NCI-H345 treated with DMSO at 0.1 percent for 48 hours (cell line): Measurements from ENCODE around the gene AOC1.
"Not testable (repeated sequence)": the region's sequence is repeated elsewhere in the genome, so short reads cannot be mapped to it uniquely, and the experiment has no call there.

Source experiments
- DNase-seq: peaks from one replicate; lab custom pipeline; 2025; ENCODE audit not compliant: unreplicated experiment; lab: John Stamatoyannopoulos, UW

The AOC1 gene, protein sequence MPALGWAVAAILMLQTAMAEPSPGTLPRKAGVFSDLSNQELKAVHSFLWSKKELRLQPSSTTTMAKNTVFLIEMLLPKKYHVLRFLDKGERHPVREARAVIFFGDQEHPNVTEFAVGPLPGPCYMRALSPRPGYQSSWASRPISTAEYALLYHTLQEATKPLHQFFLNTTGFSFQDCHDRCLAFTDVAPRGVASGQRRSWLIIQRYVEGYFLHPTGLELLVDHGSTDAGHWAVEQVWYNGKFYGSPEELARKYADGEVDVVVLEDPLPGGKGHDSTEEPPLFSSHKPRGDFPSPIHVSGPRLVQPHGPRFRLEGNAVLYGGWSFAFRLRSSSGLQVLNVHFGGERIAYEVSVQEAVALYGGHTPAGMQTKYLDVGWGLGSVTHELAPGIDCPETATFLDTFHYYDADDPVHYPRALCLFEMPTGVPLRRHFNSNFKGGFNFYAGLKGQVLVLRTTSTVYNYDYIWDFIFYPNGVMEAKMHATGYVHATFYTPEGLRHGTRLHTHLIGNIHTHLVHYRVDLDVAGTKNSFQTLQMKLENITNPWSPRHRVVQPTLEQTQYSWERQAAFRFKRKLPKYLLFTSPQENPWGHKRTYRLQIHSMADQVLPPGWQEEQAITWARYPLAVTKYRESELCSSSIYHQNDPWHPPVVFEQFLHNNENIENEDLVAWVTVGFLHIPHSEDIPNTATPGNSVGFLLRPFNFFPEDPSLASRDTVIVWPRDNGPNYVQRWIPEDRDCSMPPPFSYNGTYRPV

DNA sequence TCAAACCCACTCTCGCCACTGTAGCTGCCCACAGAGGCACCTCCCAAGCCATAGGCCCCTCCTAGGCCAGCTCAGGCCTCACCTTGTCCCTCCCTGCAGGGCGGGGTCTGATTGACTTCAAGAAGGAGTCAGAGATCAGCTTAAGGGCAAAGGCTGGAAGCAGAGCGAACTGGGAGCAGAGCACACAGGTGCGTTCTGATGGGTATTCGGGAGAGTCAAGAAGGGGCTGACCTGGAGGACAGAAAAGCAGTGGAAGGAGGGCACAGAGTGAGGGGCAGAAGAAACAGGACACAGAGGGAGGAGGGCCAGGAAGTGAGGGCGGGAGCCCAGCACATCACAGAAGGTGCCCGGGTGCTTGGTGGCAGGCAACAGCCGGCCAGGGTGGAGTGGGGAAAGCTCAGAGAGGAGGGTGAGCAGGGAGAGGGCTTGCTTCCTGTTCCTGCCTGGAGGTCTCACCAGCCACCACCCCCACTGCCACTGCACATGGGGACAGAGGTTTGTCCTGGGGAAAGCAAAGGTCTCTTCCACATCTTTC, at the start of gene AOC1:
TSS of gene AOC1 (plus strand) at position 147 of the 535 bp plus-strand sequence. CDS start 3,954 bp downstream, outside the sequence.
- DNase-seq = no peak

DNA sequence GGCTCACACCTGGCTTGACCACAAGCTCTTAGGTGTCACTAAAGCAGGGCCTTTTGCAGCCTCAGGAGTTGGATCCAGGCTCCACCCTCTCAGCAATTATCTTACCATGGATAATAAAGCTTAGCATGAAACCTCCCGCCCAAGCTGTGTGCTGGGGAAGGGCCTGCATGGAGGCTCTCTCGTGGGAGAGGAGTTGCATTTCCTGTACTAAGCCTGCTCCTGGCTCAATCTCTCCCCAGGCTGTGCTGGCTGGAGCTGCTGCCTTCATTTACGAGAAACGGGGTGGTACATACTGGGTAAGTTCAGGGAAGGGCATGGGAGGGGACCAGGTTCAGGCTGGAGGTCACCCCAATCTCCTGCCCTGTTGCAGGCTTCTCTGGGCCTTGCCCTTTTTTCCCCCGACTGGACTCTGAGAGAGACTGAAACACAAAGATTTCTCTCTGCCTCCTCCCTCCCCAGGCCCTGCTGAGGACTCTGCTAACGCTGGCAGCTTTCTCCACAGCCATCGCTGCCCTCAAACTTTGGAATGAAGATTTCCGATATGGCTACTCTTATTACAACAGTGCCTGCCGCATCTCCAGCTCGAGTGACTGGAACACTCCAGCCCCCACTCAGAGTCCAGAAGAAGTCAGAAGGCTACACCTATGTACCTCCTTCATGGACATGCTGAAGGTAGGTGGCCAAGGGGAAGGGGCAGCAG, 49.0 kb upstream of the AOC1 start:
- peak; percentile 38 for DNase-seq

DNA sequence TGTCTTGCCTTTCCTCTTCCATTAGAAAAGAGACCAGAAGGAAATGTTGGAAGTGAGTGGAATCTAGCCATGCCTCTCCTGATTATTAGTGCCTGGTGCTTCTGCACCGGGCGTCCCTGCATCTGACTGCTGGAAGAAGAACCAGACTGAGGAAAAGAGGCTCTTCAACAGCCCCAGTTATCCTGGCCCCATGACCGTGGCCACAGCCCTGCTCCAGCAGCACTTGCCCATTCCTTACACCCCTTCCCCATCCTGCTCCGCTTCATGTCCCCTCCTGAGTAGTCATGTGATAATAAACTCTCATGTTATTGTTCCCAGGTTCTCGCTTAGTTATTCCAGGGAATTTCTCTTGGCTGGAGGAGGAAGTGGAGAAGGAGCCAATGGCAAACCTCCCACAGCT, 47.5 kb upstream of the AOC1 start:
- DNase-seq = no peak

DNA sequence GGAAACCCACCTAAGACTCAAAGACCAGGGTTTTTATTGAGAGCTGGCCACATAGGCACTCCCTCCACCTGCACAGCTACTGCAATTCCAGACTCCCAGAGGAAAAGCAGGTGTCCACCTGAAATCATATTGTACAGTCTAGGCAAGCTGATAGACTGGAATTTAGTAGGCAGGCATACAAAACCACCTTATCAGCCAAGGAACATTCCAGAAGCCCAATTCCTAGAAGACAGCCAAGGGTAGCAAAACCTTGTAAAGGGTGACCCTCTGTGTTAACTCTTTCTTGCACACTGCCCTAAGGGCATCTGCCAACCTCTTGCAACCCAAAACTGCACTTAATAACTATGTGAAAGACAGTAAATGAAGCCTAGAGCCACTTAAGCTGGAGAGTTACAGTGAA, 46.5 kb upstream of the AOC1 start:
- DNase-seq = no peak

DNA sequence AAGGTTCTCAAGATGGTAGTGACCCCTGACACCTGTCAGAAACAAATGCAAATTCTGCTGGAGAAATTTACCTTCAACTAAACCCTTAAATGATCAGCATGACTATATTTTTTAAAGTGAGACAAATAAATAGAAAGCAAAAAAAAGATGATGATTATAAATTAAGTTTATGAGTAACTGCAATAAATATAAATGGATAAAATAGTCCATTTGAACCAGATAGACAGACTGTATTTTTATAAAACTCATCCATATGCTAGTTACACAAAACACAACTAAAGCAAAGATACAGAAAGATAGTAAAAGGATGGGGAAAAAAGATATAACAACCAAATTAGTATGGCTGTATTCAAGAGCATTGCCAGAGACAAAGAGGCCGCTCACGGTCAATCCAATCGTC, 45.9 kb upstream of the AOC1 start:
- no peak for DNase-seq

DNA sequence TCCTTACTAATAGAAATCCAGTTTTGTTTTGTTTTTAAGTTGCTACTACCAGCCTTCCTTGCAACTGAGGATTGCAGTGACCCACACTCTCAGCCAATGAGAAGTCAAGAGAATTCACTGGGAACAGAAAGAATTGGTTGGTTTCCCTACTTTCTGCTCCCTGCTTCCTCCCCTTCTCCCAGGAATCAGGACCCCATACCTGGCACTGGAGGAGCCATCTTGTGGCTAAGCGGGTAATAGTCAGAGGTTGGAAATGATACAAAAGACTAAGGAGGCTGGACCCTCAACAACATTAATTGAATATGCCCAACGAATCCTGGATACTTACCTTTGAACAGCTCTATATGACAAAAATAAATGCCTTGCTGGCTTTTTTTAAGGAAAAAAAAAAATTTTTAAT, 45.5 kb upstream of the AOC1 start:
- DNase-seq = no peak

DNA sequence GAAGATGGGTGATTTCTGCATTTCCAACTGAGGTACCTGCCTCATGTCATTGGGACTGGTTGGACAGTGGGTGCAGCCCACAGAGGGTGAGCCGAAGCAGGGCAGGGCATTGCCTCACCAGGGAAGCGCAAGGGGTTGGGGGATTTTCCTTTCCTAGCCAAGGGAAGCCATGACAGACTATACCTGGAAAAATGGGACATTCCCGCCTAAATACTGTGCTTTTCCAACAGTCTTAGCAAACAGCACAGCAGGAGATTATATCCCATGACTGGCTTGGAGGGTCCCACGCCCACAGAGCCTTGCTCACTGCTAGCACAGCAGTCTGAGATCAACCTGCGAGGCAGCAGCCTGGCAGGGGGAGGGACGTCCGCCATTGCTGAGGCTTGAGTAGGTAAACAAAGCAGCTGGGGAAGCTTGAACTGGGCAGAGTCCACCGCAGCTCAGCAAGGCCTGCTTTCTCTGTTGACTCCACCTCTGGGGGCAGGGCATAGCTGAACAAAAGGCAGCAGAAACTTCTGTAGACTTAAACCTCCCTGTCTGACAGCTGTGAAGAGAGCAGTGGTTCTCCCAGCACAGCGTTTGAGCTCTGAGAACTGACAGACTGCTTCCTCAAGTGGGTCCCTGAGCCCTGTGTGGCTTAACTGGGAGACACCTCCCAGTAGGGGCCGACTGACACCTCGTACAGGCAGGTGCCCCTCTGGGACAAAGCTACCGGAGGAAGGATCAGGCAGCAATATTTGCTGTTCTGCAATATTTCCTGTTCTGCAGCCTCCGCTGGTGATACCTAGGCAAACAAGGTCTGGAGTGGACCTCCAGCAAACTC, 44.5 kb upstream of the AOC1 start:
- not testable (repeated sequence) for DNase-seq

DNA sequence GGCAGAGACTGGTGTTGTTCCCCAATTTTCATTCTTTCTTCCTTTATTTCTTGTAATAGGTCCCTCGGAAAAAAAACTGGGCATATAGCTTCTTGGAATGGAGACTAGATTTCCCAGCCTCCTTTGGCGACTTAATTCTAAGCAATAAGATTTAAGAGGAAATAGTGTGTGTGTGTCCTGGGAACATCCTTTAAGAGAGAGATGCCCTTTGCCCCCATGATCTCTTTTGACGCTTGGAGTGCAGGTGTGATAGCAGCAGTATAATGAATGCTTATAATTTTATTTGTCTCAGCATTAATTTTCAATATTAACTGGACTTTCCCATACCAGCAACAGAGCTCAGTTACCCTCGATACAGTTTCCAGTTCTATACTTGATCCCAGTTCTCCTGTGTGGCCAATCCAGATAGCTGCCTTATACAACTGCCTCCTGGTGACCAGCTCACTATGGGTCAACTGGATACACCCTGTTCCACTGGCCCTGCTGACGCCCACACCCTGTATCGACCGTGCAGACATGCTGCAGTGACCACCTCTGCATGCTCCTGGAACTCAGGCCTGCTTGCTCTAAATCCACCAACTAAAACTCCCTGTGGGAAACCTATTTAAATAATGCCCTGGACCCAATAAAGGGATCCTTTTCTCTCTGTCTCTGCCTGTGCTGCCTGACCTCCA, 37.9 kb upstream of the AOC1 start:
- no peak for DNase-seq

DNA sequence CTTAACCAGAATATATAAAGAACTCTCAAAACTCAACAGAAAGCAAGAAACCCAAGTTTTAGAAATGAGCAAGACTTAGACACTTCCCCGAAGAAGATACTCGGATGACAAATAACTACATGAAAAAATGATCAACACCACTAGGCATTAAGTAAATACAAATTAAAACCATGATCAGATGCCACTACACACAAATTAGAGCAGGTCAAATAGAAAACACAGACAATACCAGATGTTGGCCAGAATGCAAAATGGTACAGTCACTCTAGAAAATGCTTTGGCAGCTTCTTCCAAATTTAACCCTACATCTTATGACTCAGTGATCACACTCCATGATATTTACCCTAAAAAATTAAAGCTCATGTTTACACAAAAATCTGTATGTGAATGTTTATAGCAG, 33.3 kb upstream of the AOC1 start:
- no peak for DNase-seq

DNA sequence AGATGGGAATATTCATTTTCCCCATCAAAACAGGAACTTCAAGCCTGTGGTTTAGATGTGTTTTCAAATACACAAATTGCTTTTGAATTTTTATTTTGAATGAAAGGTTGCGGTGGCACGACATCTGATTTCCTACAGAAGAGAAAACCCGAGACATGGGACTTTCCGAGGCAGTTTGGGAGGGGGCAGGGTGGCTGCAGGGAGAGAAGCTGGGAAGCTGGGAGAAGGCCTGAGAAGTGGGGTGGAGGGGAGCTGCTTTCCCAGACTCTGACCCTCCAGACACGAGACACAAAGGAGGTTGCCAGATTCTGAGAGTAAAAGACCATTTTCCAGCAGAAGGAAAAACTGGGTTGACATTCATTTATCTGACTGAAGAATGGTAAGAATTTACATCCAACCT, 32.2 kb upstream of the AOC1 start:
- DNase-seq = no peak

DNA sequence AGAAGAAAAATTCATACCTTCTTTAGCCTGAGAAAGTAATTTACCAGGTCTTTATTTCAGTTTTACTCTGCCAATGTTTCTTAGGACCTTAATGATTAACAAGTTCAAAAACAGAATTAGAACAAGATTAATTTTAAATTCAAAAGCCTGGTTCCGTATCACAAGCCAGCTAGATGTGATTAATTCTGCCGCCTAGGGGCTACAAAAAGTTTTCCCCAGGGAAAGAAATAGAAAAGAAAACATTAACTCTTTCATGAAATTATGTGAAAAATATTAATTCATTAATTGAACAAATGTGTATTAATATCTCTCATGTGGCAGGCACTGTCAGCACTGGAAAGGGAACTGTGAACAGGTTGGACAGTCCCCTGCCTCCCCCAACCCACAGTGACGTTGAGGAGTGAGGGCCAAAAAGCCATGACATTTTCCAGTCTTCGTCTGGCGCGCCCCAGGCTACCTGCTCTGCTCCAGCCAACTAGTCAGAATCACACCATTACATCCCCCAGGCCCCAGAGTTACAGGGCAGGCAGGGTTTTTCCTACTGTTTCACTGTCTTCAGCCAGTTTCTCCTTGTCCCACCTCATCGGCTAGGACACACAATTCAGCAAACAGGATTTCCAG, 31.6 kb upstream of the AOC1 start:
- DNase-seq = no peak

DNA sequence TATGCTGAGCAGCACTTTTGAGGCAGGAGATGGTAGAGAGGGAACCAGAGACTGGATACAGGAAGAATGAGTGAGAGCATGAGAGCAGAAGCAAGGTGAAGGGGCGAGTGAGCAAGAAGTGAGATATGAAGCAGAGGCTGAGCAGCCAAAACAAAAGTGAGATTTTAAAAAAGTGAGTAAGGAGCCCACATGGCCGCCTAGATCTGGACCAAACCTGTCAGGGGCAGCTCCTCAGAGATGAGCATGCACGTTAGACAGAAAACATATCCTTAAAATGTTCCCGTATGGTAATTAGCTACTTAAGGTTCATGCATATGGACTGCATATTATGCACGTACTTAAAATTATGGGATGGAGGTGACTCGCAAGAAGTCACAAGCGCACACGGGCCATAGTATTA, 29.3 kb upstream of the AOC1 start:
- DNase-seq = no peak

DNA sequence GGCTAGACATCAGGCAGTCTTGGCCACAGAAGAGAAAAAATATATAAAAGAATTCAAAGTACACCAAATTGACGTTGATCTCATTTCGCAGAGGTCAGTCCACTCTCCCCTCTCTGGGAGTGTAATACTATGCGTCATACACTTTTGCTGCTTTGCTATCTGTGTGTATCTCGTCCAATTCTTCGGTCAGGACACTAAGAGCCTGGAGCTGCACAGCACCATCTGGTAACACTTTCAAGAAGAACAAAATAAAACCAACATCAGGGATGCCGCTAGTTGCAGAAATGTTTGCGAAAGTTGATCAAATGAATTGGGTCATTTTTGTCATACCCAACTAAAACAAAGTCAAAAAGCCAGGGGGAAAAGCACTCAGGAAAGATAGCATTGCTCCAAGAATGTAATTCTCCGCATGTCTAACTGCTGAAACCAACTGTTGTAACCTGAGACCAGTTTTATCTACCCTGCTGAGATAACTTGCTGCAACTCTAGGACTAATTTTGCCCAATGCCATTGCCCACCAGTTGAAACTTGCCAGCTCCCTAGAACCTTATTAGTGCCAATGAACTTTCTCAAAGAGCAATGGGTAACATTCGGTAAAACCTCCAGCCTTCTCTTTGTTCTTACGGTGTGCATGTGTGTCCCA, 28.7 kb upstream of the AOC1 start:
- no peak for DNase-seq

DNA sequence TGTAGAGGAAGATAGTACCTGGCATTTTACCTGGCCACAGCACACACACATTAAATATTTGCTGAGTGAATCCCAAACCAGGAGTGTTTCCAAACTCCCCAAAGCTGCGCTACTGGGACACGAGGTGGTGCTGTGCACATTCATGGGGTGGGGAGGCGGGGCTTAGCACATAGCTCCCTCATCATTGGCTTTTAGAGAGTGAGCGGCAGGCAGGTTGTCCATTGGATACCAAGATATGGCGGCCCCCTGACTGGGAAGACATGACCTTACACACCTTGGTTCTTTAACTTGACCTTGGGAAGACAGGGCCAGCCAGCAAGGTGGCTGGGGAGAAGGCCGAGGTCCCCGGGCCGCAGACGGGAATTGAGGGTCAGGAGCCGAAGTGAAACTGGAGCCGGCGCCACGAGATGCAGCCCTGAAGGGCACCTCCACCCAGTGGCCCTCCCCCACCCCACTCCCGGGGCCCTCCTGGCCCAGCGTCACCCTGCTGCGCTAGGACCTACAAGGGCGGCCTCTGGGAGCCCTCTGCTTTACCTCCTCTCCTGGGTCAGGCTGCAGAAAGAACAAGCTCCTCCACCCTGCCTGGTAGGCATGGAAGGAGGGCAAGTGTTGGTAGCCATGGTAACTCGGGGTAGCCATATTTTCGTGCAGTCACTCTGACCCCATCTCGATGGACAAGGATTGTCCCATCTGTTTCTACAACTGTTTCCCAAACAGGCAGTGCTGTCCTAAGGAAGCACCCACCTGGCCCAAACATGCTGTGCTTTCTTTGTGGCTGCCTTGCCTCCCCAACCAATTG, 27.7 kb upstream of the AOC1 start:
- DNase-seq = no peak

DNA sequence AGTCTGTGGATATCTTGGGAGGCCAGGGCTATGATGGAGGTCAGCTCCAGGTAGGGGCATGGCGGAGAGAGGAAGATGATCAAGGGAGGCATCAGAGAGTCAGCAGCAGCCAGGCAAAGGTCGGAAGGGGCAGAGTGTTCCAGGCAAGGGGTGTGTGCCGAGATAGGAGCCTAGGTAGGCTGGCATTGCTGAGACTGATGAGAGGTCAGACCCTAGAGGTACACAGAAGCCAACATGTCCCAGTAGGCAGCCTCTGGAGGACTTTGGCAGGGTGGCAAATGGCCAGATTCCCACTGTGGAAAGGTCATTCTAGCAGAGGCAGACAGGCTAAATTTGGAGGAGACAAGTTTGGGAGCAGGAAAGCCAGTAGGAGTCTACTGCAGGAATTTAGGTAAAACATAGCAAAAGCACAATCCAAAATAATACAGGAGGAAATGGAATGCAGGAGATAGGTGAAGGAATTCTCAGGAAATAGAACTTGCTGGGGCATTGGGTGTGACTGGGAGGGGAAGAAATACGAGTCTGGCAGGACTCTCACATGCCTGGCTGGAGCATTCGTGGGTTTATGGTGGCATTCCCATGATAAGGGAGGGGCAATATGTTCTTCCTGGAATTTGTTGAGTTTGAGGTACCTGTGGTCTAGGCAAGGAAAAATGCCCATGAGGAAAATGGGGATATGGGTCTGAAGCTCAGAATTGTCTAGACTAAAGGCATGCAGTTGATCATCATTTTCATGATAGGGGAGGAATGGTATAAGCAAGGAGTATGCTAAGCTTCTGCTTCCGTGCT, 26.1 kb upstream of the AOC1 start:
- no peak for DNase-seq

DNA sequence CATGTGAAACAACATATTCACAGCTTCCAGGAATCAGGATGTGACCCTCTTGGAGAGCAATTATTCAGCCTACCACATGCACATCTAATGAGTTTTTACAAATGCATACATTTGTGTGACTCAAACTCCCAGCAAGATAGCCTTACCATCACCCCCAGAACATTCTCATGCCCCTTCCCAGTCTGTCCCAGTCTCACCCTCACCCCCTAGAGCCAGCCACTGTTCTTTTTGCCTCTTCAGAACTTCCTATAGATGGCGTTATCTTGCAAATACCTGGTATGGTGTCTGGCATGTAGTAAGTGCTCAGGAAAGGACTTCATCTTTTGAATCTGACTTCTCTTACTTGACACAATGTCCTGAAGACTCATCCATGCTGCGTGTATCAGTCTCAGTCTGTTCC, 23.9 kb upstream of the AOC1 start:
- no peak for DNase-seq

DNA sequence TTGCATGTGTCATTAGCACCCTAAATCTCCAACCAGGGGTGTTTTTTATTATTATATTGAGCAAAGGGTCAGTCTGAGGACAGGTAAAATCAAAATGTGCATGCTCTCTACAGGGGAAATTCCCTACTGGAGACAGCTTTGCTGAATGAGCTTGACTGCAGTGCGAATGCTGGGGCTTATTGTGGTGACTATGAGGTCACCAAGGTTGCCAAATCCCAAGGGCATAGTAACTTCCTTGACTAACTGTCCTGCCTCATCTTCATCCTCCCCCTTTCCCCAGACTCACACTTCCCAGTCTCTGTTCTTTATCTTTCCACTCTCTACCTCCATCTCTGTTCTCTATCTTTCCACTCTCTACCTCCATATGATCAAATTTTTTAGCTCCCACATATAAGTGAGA, 22.9 kb upstream of the AOC1 start:
- no peak for DNase-seq

DNA sequence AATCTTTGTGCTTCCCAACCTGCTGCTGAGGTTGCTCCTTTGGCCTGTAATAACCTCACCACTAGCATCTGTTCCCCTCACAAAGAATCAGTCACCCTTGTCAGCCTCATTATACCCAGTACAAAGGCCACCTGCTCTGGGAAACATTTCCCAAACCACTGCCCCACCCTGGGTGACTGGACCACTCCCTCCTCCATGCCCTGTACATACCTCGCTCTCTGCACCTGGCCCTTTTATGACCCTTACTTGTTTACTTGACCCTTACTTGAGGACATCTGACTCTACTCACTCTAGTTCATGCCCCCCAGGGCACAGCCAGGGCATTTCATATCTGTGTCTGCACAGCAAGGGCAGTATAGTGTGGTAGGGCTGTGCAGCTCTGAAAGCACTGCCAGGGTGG, 21.4 kb upstream of the AOC1 start:
- no peak for DNase-seq
